HS-27A (cell line): ENCODE data around the gene KANK4.

Experiments used
- DNase-seq: peaks from one replicate; pipeline ENCODE4 v3.0.0-alpha.2; 2012; ENCODE audit warnings: low read depth, missing footprints

Gene KANK4

DNA sequence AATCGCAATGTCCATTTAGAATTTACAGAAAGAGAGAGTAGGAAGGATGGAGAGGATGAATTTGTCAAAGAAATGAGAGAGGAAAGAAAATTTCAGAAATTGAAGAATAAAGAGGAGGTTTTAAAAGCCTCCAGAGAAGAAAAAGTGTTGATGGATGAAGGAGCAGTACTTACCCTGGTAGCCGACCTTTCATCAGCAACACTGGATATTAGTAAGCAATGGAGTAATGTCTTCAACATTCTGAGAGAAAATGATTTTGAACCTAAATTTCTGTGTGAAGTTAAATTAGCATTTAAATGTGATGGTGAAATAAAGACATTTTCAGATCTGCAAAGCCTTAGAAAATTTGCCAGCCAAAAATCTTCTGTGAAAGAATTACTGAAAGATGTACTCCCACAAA lies 112.0 kb downstream of the KANK4 start:
- no peak for DNase-seq

DNA sequence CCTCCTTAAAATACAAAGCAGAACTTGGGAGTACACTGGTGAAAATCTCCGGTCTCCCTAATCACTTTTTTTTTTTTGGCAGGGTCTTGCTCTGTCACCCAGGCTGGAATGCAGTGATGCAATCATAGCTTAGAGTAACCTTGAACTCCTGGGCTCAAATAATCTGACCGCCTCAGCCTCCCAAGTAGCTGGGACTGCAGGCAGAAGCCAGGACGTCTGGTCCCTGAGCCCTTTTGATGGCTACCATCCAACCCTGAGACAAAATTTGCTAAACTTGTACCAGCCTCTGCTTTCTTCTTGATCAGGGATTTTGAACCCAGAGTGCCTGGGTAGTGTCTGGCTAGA lies 120.5 kb downstream of the KANK4 start:
- no peak for DNase-seq

DNA sequence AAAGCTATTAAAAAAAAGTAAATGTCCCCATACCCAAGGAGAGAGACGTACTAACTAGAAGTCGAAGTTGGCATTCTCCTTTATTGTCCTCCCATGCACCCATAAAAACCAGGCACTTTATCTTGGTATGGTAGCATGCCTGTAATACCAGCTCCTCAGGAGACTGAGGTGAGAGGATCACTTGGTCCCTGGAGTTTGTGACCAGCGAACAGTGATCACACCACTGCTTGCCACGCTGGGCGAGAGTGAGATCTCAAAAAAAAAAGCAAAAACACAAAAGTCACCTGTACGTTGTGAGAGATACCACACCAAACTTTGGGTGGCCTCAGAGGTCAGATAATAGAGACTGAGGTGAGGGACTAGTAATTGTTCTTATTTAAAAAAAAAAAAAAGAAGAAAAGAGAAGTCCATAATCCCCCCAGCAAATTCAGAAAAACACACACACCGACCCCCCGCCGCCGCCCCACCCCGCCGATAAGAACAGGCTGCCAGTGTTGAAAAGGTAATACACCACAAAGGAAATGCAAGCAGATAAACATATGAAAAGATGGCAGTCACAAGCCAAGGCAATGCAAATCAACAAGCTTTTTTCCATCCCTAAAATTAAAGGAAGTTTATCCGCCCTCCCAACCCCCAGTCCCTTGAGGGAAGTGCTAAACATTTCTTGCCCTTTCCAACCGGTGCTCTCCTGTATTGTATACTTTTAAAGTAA lies 121.0 kb downstream of the KANK4 start:
- no peak for DNase-seq

DNA sequence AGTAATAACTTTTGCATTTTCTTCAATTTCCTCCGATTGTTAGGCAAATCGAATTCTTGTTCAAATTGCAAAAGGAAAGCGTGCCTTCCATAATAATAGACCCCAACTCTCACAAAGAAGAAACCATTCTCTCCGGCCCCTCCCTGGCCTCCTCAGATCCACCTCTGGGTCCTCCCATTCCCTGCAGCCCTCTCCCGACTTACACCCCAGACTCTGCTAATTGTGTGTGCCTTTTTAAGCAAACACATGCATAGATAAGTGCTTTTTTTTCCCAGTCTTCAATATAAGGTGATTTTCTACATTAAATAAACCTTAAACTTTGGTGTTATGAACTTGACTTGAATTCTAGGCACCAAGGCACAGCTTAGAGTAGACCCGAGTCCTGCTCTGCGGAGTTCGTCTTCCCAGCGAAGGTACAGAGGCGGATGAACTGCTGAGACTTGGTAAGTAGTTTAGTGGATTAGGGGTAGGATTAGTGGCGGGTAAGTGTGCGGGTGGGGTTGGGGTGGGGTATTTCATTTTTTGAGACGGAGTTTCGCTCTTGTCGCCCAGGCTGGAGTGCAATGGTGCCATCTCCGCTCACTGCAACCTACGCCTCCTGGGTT lies 123.0 kb downstream of the KANK4 start:
- no peak for DNase-seq

DNA sequence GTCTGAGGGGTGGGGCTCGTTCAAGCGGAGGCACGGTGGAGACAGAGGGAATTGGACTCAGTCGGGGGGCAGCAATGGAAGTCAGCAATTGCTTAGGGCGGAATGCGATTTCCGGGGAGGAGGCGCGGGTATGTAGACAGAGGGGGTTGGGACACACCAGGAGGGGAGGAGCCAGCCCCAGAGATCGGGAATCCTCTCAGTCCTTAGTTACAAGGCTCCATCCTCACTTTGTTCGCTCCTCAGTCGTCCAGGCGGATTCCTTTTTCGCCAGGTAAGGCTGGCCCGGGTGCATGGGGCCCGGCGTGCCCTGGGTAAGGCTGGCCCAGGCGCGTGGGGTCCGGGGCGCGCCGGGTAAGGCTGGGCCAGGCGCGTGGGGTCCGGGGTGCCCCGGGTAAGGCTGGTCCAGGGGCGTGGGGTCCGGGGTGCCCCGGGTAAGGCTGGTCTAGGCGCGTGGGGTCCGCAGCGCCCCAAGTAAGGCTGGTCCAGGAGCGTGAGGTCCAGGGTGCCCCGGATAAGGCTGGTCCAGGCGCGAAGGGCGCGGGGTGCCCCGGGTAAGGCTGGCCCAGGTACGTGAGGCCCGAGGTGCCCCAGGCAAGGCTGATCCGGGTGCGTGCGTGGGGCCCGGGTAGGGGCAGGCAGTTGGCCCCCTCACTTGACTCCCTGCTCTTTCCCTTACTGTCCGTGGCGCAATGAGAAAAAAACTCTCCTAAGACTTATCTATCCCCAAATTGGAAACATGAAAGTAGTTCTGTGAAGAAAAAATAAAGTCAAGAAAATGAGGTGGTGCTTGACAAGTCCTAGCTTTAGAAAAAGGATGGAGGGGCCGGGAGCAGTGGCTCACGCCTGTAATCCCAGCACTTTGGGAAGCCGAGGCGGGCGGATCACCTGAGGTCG lies 124.3 kb downstream of the KANK4 start, which contains the start of gene L1TD1:
TSS of gene L1TD1 (plus strand) at position 199 of the 894 bp plus-strand sequence. CDS start 11,780 bp downstream, outside the sequence.
- DNase-seq, result no peak

DNA sequence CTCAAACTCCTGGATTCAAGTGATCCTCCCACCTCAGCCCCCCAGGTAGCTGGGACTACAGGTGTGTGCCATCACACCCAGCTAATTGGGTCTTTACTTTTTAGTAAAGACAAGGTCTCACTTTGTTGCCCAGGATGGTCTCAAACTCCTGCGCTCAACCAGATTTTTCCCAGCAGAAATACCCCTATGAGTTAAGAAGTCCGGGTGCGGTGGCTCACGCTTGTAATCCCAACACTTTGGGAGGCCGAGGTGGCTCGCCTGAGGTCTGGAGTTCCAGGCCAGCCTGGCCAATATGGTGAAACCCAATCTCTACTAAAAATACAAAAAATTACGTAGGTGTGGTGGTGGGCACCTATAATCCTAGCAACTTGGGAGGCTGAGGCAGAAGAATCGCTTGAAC lies 131.1 kb downstream of the KANK4 start:
- no peak for DNase-seq

DNA sequence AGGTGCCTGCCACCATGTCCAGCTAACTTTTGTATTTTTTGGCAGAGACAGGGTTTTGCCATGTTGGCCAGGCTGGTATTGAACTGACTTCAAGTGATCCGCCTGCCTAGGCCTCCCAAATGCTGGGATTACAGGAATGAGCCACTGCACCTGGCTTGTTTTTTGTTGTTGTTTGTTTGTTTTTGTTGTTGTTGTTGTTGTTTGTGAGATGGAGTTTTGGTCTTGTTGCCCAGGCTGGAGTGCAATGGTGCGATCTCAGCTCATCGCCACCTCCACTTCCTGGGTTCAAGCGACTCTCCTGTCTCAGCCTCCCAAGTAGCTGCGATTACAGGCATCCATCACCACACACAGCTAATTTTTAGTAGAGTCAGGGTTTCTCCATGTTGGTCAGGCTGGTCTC lies 131.7 kb downstream of the KANK4 start:
- no peak for DNase-seq
